NCI-H1105 (cell line): ENCODE results near the gene SEPSECS.

Experiments
- DNase-seq: peaks from one replicate; lab custom pipeline; 2025; lab: John Stamatoyannopoulos, UW

Gene SEPSECS

DNA sequence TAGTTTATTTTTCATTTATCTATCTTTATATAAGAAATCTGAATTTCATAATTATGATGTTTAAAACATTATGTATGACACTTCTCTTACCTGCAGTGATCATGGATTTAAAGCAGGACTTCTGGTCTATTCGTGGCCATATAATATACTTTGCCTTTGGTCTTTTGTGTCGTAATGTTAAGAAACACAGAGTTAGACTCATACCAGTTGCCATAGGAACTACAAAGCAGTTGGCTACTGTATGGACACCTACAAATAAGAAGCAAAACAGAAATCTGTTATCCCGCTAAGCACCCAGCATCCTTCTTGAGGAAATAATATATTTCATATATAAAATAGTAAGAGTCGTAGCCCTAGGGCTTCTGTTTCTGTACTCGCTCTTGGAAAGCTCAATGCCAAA is 4.3 kb downstream of the SEPSECS start:
- DNase-seq: no peak

DNA sequence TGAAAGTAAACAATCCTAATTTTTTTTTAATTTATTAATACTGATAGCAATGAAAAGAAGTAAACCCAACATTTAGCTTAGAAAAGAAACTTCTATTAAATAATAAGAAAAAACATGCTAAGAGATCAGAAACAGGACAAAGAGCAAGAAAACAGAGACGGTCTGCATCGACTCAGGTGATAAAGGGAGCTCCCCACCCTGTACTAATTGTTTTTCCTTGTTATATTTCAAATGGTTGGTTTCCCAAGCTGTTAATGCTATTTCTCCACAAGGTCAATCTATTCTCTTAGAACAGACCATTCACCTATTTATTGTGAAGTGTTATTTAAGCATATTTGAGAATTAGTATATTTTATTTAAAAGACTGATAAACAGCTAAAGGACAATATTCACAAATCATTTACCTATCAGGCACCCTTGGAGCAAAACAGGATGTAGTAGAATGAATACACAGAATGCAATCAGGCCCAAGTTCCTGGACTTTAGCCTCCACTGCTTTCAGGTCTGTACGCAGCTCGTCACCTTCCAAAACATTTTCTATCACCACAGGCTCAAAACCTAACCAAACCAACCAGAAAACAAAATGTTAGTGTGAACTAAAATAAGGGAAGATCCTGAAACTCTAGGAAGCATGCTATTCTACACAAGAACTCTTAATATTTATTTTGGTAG is 5.5 kb downstream of the SEPSECS start:
- no peak for DNase-seq

DNA sequence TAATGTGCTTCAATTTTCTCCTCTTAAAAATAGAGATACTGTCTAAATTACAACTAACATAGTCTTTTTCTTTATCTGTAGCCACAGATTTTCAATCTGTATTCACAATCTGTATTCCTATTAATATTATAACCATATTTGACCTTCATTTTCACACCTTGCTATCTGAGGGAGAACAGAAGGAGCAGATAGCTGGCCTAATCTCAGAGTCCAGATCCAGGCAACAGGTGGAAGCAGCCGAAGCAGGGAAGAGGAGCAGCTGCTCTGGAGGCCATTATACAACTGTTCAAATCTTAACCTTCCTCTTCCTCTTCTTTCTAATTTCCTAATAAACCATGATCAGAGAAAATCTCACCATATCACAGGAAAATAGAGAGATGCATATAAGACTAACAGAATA is 14.2 kb downstream of the SEPSECS start:
- DNase-seq: no peak

DNA sequence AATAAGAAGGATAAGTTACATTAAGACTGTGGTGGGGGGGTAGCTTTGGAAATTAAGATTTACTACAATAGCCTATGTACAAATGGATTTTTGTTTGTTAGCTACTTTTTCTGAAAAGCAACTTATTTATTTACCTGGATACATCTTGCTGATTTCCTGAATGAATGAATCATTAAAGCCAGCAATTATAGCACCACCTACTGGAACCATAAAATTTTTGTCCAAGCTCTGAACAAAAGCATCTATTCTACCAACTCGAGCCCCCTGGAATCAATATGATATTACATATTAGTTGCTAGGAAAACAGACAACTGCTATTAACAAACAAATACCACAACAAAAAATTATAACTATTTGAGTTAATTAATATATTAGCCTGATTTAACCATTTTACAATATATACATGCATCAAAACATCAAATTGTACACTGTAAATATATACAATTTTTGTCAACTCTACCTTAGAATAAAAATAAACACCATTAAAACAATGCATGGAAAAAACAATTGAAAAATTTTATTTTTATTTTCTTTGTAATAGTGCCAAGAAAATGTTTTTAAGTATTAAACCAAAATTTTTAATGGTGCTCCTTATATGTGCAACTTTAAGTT is 15.3 kb downstream of the SEPSECS start:
- no peak for DNase-seq

GRCh38 chr4:25142468-25142867 is 17.8 kb downstream of the SEPSECS start:
- DNase-seq: no peak

GRCh38 chr4:25141592-25141991 is 18.7 kb downstream of the SEPSECS start:
- no peak for DNase-seq

- no peak for DNase-seq
Observed at GRCh38 chr4:25133132-25133531, 27.1 kb downstream of the SEPSECS start.

GRCh38 chr4:25131926-25132325 is 28.3 kb downstream of the SEPSECS start:
- no peak for DNase-seq

GRCh38 chr4:25131381-25131780 is 28.9 kb downstream of the SEPSECS start:
- DNase-seq: no peak

DNA sequence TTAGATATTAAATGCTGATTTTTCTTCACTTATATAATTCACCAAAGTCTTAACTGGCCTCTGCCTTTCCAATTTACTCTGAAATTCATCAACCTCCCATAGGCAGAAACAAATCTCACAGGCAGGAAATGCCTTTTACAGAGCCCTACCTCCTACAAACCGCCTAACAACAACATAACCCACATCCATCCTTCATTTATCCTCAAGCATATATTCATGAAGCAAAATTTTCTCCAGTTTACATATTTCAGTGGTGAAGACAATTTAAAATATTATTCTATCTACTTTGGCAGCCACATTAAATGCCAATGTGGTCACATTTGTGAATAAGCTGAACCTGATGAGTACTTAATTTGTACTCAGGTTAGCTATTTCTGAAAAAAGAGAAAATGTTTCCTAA is 30.3 kb downstream of the SEPSECS start:
- no peak for DNase-seq

GRCh38 chr4:25128671-25129070 is 31.6 kb downstream of the SEPSECS start:
- no peak for DNase-seq

DNA sequence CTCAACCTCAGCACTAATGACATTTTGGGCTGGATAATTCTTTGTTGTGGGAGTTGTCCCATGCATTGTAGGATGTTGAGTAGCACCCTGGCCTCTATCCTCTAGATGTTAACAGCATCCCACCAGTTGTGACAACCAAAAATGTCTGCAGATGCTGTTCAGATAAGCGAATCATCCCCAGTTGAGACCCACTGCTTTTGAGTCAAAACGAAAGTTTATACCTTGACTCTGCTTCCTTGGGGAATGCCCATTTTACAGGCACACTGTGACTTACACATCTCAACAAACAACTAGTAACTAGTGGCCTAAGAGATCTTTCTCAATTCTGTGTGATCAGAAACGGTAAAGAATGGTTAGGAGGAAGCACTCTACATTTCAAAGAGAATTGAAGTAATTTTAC is 37.0 kb downstream of the SEPSECS start:
- no peak for DNase-seq

DNA sequence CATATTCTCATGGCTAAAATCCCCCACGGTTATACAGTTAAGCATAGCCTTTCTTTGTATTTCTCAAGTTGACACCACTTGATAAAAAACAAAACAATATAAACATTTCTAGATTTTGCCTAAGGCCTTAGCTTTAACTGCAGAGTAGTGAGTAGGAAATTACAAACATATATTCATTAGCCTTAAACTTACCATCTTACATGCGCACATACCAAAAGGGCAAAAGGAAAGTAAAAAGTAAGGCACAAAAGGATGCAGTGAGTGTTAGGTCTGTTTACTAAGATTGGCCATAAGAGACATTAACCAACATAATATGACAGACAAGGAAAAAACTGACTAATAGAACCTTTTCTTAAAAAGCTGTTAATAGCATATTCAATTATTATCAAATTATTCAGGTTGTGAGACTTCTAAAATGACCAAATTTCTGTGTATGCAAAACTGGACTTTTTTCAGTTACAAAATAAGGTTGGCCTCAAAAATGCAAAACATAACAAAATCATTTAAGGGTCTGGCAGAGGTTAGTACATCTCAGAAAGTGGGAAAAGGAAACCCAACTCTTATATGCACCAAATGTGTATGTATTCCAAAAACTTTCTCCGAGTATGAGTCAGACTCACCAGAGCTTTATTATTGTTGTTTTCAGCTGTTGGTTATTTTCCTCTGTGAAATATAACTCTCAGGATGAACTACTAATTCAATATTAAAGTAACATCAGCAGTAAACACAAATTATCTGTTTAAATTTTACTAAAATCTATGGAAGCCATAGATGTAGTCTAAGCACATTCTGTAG is 39.9 kb downstream of the SEPSECS start:
- no peak for DNase-seq

DNA sequence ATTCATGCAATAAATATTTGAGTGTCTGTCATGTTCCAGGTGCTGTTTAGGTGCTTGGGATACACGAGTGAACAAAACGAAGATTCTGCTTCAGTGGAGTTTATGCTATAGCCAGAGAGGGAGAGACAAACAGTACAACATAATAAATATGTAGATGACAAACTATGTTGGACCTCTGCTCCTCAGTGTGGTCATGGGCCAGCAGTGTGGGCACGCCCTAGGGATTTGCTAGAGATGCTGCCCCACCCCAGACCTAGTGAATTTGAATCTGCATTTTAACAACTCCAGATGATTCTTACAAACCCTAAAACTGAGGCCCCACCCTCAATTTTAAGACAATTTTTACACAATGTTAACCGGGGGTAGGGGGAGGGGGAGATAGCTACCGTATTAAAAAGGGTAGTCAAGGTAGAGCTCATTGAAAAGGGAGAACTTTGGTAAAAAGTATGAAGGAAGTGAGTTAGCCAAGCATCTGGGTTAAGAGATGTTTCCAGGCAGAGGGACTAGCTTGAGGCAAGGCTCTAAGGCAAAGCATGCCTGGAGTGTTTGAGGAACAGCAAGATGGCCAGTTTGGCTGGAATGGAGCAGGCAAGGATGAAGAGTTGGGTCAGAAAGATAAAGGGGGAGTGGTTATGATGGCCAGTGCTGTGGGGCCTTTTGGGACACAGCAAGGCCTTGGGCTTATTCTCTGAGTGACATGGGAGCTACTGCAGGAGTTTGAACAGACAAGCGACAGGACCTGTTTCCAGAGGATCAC is 42.4 kb downstream of the SEPSECS start:
- no peak for DNase-seq

GRCh38 chr4:25117274-25117673 is 43.0 kb downstream of the SEPSECS start:
- DNase-seq: no peak

DNA sequence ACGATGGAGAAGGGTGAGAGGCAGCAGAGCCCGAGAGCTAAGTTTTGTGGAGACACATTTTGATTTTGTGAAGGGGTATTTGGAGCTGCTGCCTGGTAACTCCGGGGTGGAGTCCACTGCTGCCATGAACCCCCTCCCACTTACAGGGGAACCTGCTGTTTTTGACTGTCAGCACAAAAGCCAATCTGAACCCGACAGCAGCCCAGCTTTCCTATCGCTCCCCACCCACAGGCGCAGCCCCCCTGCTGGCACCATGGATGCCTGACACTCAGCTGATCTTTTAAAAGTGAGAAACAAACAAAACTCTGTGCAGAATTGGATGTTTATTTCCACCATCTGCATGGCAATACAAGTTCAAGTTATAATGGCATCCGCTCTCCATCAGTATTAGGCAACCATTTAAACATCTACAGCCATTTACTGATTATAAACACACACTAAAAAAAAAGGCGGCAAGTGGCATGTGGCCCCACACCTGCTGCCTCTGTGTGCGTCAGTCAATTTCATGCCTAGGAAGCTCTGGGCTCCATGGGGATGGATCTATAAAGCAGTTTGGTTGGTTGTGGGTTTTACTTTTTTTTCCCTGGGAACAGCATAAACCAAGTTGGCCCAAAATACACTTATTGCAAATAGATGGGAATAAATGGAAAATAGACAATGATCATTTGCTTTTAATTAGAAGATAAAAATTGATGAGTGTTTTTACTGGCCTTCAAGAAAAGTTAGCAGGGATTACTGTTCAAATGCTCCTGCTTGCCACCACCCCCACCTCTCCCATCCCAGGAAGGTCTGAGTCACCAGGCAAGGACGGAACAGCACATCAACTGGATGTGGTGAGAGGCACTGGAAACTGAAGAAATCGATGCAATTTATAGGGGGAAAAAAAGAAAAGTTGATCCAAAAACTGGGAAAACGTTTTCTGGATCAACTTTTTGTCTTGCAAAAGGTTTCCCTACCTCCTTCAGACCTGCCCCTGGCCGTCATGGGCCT is 46.0 kb downstream of the SEPSECS start:
- no peak for DNase-seq

DNA sequence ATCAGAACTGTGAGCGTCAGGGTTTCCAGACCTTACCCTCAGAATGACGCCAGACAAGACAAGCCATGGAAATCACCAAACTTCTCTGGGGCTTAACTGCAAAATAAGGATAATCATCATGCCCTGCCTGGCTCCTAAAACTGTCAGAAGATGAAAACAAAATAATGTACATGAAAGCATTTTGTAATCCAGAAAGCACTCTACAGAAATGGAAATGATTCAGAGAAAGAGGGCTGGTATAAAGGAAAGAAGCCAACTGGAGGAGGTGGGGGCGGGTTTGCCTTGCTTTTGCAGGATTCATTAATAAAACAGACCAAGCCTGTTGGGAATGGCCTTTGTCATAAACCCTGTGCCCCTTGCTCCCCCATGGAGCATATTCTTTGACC is 47.3 kb downstream of the SEPSECS start:
- DNase-seq: no peak

DNA sequence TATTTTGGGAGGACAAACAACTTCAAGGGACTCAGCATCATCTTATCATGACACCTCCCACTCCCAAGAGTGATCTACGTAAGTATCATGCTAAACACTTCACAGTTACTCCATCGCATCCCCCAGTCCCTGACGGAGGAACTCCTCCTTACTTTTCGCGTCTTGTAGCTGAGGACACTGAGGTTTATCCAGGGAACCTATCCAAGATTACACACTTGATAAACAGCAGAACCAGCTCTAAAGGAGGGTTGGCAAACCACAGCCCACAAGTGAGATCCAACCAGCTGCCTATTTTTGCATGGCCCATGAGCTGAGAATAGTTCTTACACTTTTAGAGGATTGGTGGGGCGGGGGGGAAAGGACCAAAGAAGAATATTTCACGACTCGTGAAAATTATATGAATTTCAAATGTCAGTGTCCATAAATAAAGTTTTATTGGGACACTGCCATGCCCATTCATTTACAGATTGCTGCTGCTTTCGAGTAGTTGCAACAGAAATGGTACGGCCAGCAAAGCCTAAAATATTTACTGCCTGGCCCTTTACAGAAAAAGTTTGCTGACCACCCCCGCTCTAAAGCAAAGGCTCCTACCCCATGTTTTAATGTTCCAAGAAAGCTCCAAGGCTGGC is 47.8 kb downstream of the SEPSECS start:
- no peak for DNase-seq

DNA sequence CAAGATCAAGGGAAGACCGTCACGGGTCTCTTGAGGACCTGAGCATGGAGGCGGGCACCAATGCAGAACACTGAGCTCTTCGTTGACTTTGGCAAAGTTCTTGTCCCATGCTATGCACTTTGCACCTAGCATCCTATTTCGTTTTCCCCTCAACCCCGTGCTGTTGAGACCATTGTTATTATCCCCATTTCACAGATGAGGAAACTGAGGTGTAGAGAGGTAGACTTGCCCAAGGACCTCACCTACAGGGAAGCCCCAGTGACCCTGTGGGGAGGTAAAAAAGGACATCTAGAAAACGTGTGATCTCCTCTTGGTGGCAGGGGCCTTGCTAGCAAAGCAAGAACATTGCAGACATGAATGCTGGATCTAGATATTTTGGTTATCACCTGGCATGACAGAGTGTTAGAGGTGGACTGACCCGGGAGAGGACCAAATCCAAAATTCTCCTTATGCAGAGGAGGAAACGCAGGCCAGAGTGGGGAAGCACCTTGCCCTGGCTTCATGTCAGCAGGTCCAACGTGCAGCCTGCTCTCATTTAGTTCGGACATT is 48.5 kb downstream of the SEPSECS start:
- DNase-seq: no peak

DNA sequence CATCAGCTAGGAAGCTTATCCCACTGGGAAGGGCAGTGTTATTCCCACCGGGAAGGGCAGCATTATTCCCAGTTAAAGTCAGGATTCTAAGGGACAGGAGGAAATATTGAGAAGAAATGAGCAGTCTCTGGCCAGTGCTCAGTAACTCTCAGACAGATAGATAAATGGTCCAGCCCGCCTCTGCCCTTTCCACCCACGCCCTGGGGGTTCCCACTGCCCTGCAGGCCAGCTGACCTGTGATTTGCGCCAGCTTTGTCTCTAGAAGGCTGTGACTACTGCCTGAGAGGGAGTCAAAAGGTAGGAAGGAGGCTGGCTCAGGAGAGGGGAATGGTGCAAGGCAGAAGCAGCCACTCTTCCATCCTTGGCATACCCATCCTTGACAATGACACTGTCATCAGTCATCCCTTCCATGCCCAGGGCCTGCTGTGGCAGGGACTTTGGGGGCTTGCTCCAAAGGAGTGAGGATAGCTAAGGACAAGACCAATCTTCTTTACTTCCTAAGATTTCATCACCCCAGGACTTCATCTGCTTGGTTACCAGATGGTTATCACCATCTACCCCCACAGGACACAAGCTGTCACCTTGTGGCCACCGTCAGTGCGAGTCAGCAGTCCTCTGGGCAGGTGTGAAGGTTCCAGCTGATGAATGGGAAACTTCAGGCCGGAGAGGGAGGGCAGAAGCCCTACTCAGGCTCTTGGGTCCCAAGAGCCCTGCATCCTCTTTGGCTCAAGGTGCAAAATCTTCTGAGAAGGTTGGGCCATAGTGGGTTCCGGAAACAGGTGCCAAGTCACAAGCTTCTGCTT is 49.5 kb downstream of the SEPSECS start:
- no peak for DNase-seq
